Endothelial cell of umbilical vein (primary cell): Measurements from ENCODE around the gene FSIP1.

Source experiments
- CTCF ChIP-seq, 2 donors: IDR thresholded peaks; 1 replicate in 1 of 2; 2 replicates in 1 of 2; pipeline ENCODE4 v1.5.1; 2011; ENCODE audit warnings: low read length in 2 of 2, mild to moderate bottlenecking in 2 of 2, moderate library complexity in 2 of 2, control low read depth in 1 of 2, inconsistent platforms in 1 of 2, low read depth in 1 of 2; ENCODE audit not compliant: insufficient read depth in 1 of 2; ENCODE audit errors: extremely low read depth in 1 of 2
- EZH2 ChIP-seq: IDR thresholded peaks from 2 replicates; pipeline ENCODE4 v1.6.1; 2012; ENCODE audit warnings: borderline replicate concordance, low read depth, mild to moderate bottlenecking, moderate library complexity, low read length, inconsistent platforms; ENCODE audit not compliant: severe bottlenecking
- MAX ChIP-seq: IDR thresholded peaks from 2 replicates; pipeline ENCODE4 v1.6.1; 2011; ENCODE audit not compliant: insufficient read depth, insufficient read length
- POLR2A ChIP-seq: IDR thresholded peaks from 2 replicates; pipeline ENCODE4 v1.6.1; 2012; ENCODE audit warnings: low read depth, mild to moderate bottlenecking, control low read depth, low read length

- no peak for TF ChIP-seq CTCF (IDR thresholded peaks at IDR 0.05; ENCODE audit: extremely low read depth in 1 of 2, insufficient read depth in 1 of 2, low read depth in 1 of 2, low read length in 2 of 2)
- no peak for TF ChIP-seq POLR2A
- TF ChIP-seq EZH2 = no peak
- TF ChIP-seq MAX = no peak
These were observed 113.4 kb downstream of the FSIP1 start for GRCh38 chr15:39669241-39669640.
